ENCODE data around the gene CHP2.

CHP2 gene

GRCh38 chr16:23710008-23710407 is 44.8 kb upstream of the CHP2 start:
- H3K9ac ChIP-seq (ENCODE audit: low read length): no peak overlapping the region
- H3K4me1 ChIP-seq (ENCODE audit: control insufficient read depth, insufficient read depth, low read depth, low read length): peaks cover 6% of the 10 kb centered on the region
- no peak overlapping the region for H4K91ac ChIP-seq (ENCODE audit: low read length)
- H3K23ac ChIP-seq (ENCODE audit: low read length in 2 of 2): no peak overlapping the region
- H3K4me3 ChIP-seq (ENCODE audit: insufficient read depth in 1 of 2, low read depth in 1 of 2, low read length in 2 of 2): no peak overlapping the region
- H3K4me2 ChIP-seq (ENCODE audit: low read length, poor library complexity, severe bottlenecking): no peak overlapping the region
- H2BK5ac ChIP-seq (ENCODE audit: low read depth, low read length, poor library complexity, severe bottlenecking): no peak overlapping the region
- H3K36me3 ChIP-seq (ENCODE audit: control insufficient read depth in 1 of 2, insufficient read depth in 2 of 2, low read depth in 1 of 2, low read length in 2 of 2): no peaks in the 10 kb centered on the region
- no peak overlapping the region for H3K14ac ChIP-seq (ENCODE audit: low read length in 2 of 2)
- no peak overlapping the region for H2AFZ ChIP-seq (ENCODE audit: low read depth, low read length)
- H3K4ac ChIP-seq (ENCODE audit: low read depth in 1 of 2, low read length in 2 of 2): no peak overlapping the region
- no peak overlapping the region for H2BK15ac ChIP-seq (ENCODE audit: low read depth, poor library complexity, severe bottlenecking)
- H2BK12ac ChIP-seq (ENCODE audit: low read length in 2 of 2): no peak overlapping the region
- H2AK5ac ChIP-seq (ENCODE audit: low read length, severe bottlenecking): no peak overlapping the region
- H2BK120ac ChIP-seq (ENCODE audit: low read depth, low read length): no peak overlapping the region
- H4K8ac ChIP-seq (ENCODE audit: low read length): no peak overlapping the region
- peaks cover 24% of the 10 kb centered on the region for H3K9me3 ChIP-seq (ENCODE audit: control insufficient read depth, low read length)
- H3K27me3 ChIP-seq (ENCODE audit: control insufficient read depth in 1 of 2, insufficient read depth in 1 of 2, low read length in 2 of 2): peaks cover 65 to 68% of the 10 kb centered on the region in 2 experiments
- H3K27ac ChIP-seq (ENCODE audit: low read length, poor library complexity, severe bottlenecking): no peak overlapping the region
- H3K18ac ChIP-seq (ENCODE audit: low read depth in 1 of 2, low read length in 2 of 2): no peak overlapping the region
- no peaks in the 10 kb centered on the region for H3K79me1 ChIP-seq (replicated peaks; ENCODE audit: low read length, poor library complexity, severe bottlenecking)
- WGBS: 63% methylated on average over 2 of the region's 2 CpGs
- DNase-seq: no peak

GRCh38 chr16:23710504-23710903 is 44.3 kb upstream of the CHP2 start:
- H3K14ac ChIP-seq (ENCODE audit: low read length in 2 of 2): no peak overlapping the region
- H4K8ac ChIP-seq (ENCODE audit: low read length): no peak overlapping the region
- H3K4ac ChIP-seq (ENCODE audit: low read depth in 1 of 2, low read length in 2 of 2): no peak overlapping the region
- H3K4me3 ChIP-seq (ENCODE audit: insufficient read depth in 1 of 2, low read depth in 1 of 2, low read length in 2 of 2): no peak overlapping the region
- H3K9ac ChIP-seq (ENCODE audit: low read length): no peak overlapping the region
- no peak overlapping the region for H2BK5ac ChIP-seq (ENCODE audit: low read depth, low read length, poor library complexity, severe bottlenecking)
- peaks cover 6% of the 10 kb centered on the region for H3K4me1 ChIP-seq (ENCODE audit: control insufficient read depth, insufficient read depth, low read depth, low read length)
- H3K36me3 ChIP-seq (ENCODE audit: control insufficient read depth in 1 of 2, insufficient read depth in 2 of 2, low read depth in 1 of 2, low read length in 2 of 2): no peaks in the 10 kb centered on the region
- H4K91ac ChIP-seq (ENCODE audit: low read length): no peak overlapping the region
- H3K4me2 ChIP-seq (ENCODE audit: low read length, poor library complexity, severe bottlenecking): no peak overlapping the region
- H2BK12ac ChIP-seq (ENCODE audit: low read length in 2 of 2): no peak overlapping the region
- H3K23ac ChIP-seq (ENCODE audit: low read length in 2 of 2): no peak overlapping the region
- H2AK5ac ChIP-seq (ENCODE audit: low read length, severe bottlenecking): no peak overlapping the region
- no peak overlapping the region for H3K18ac ChIP-seq (ENCODE audit: low read depth in 1 of 2, low read length in 2 of 2)
- H2AFZ ChIP-seq (ENCODE audit: low read depth, low read length): no peak overlapping the region
- H3K9me3 ChIP-seq (ENCODE audit: control insufficient read depth, low read length): peaks cover 24% of the 10 kb centered on the region
- no peak overlapping the region for H2BK15ac ChIP-seq (ENCODE audit: low read depth, poor library complexity, severe bottlenecking)
- H3K27ac ChIP-seq (ENCODE audit: low read length, poor library complexity, severe bottlenecking): no peak overlapping the region
- peaks cover 65 to 69% of the 10 kb centered on the region in 2 experiments for H3K27me3 ChIP-seq (ENCODE audit: control insufficient read depth in 1 of 2, insufficient read depth in 1 of 2, low read length in 2 of 2)
- H3K79me1 ChIP-seq (replicated peaks; ENCODE audit: low read length, poor library complexity, severe bottlenecking): no peaks in the 10 kb centered on the region
- no peak overlapping the region for H2BK120ac ChIP-seq (ENCODE audit: low read depth, low read length)
- WGBS: 72% methylated on average over 3 of the region's 3 CpGs
- no peak for DNase-seq

- Histone ChIP-seq H3K9ac (ENCODE audit: low read length) (no peak overlapping the region), H3K9me3 (ENCODE audit: control insufficient read depth, low read length) (peaks cover 24% of the 10 kb centered on the region), H3K4me3 (ENCODE audit: insufficient read depth in 1 of 2, low read depth in 1 of 2, low read length in 2 of 2) (no peak overlapping the region), H3K18ac (ENCODE audit: low read depth in 1 of 2, low read length in 2 of 2) (no peak overlapping the region), H3K4me2 (ENCODE audit: low read length, poor library complexity, severe bottlenecking) (no peak overlapping the region), H2AK5ac (ENCODE audit: low read length, severe bottlenecking) (no peak overlapping the region), H3K14ac (ENCODE audit: low read length in 2 of 2) (no peak overlapping the region), H3K79me1 (replicated peaks; ENCODE audit: low read length, poor library complexity, severe bottlenecking) (no peaks in the 10 kb centered on the region), H3K36me3 (ENCODE audit: control insufficient read depth in 1 of 2, insufficient read depth in 2 of 2, low read depth in 1 of 2, low read length in 2 of 2) (no peaks in the 10 kb centered on the region), H4K8ac (ENCODE audit: low read length) (no peak overlapping the region), H3K23ac (ENCODE audit: low read length in 2 of 2) (no peak overlapping the region), H3K27me3 (ENCODE audit: control insufficient read depth in 1 of 2, insufficient read depth in 1 of 2, low read length in 2 of 2) (peaks cover 58 to 66% of the 10 kb centered on the region in 2 experiments), H2BK120ac (ENCODE audit: low read depth, low read length) (no peak overlapping the region), H3K27ac (ENCODE audit: low read length, poor library complexity, severe bottlenecking) (no peak overlapping the region), H2AFZ (ENCODE audit: low read depth, low read length) (no peak overlapping the region), H2BK12ac (ENCODE audit: low read length in 2 of 2) (no peak overlapping the region), H3K4ac (ENCODE audit: low read depth in 1 of 2, low read length in 2 of 2) (no peak overlapping the region), H2BK5ac (ENCODE audit: low read depth, low read length, poor library complexity, severe bottlenecking) (no peak overlapping the region), H4K91ac (ENCODE audit: low read length) (no peak overlapping the region), H2BK15ac (ENCODE audit: low read depth, poor library complexity, severe bottlenecking) (no peak overlapping the region), H3K4me1 (ENCODE audit: control insufficient read depth, insufficient read depth, low read depth, low read length) (peaks cover 6% of the 10 kb centered on the region)
- 68% methylated on average over 4 of the region's 4 CpGs for WGBS
- DNase-seq: no peak
Measured at GRCh38 chr16:23711785-23712184, 43.0 kb upstream of the CHP2 start.

- Histone ChIP-seq H3K4me2 (ENCODE audit: low read length, poor library complexity, severe bottlenecking) (no peak within 1 kb of the TSS), H4K8ac (ENCODE audit: low read length) (no peak within 1 kb of the TSS), H4K91ac (ENCODE audit: low read length) (no peak within 1 kb of the TSS), H2AK5ac (ENCODE audit: low read length, severe bottlenecking) (no peak within 1 kb of the TSS), H2BK12ac (ENCODE audit: low read length in 2 of 2) (no peak within 1 kb of the TSS), H3K4me1 (ENCODE audit: control insufficient read depth, insufficient read depth, low read depth, low read length) (peaks cover 6% of the 10 kb centered on the region), H3K9ac (ENCODE audit: low read length) (no peak within 1 kb of the TSS), H3K27me3 (ENCODE audit: control insufficient read depth in 1 of 2, insufficient read depth in 1 of 2, low read length in 2 of 2) (peaks cover 57 to 63% of the 10 kb centered on the region in 2 experiments), H3K23ac (ENCODE audit: low read length in 2 of 2) (no peak within 1 kb of the TSS), H3K4me3 (ENCODE audit: insufficient read depth in 1 of 2, low read depth in 1 of 2, low read length in 2 of 2) (no peak within 1 kb of the TSS), H3K36me3 (ENCODE audit: control insufficient read depth in 1 of 2, insufficient read depth in 2 of 2, low read depth in 1 of 2, low read length in 2 of 2) (no peaks in the 10 kb centered on the region), H2BK5ac (ENCODE audit: low read depth, low read length, poor library complexity, severe bottlenecking) (no peak within 1 kb of the TSS), H3K79me1 (replicated peaks; ENCODE audit: low read length, poor library complexity, severe bottlenecking) (no peaks in the 10 kb centered on the region), H3K4ac (ENCODE audit: low read depth in 1 of 2, low read length in 2 of 2) (no peak within 1 kb of the TSS), H3K14ac (ENCODE audit: low read length in 2 of 2) (no peak within 1 kb of the TSS), H3K27ac (ENCODE audit: low read length, poor library complexity, severe bottlenecking) (no peak within 1 kb of the TSS), H3K9me3 (ENCODE audit: control insufficient read depth, low read length) (peaks cover 24% of the 10 kb centered on the region), H3K18ac (ENCODE audit: low read depth in 1 of 2, low read length in 2 of 2) (no peak within 1 kb of the TSS), H2AFZ (ENCODE audit: low read depth, low read length) (no peak within 1 kb of the TSS), H2BK15ac (ENCODE audit: low read depth, poor library complexity, severe bottlenecking) (no peak within 1 kb of the TSS), H2BK120ac (ENCODE audit: low read depth, low read length) (no peak within 1 kb of the TSS)
- WGBS: 8% methylated on average over 30 of the region's 37 CpGs
- no peak for DNase-seq
Measured at GRCh38 chr16:23712976-23713375, 41.9 kb upstream of the CHP2 start, which contains the start of gene ERN2. TSS of gene ERN2 (minus strand) at chr16:23713222. CDS start at chr16:23713187, 35 bp downstream.

All from mesenchymal stem cell (in vitro differentiated cells and primary cell).